Left renal cortex interstitium (tissue), 4 donors: ENCODE data around the gene PCDHB16. TPM values are rescaled to one million over a fixed set of nuclear protein-coding genes. Genes with fewer than 3 reads are reported as not detected.
"Not testable (repeated sequence)": the region's sequence is repeated elsewhere in the genome, so short reads cannot be mapped to it uniquely, and the experiment has no call there.

Source experiments
- DNase-seq, 4 donors: peaks; one replicate each; pipeline ENCODE4 v3.0.0-alpha.2; 2013; ENCODE audit warnings: low read depth in 4 of 4, low spot score in 2 of 4, missing footprints in 1 of 4
- polyA plus RNA-seq, 4 donors: library from polyadenylated mRNA; unstranded; fragments of 120-200 nt; gene quantifications; one replicate each; pipeline ENCODE4 v1.2.1, GENCODE V29; 2013; ENCODE audit not compliant: insufficient read length in 4 of 4

PCDHB16 gene
- polyA plus RNA-seq, 4 donors = 4.4 to 8.8 (median 7.3) TPM

DNA sequence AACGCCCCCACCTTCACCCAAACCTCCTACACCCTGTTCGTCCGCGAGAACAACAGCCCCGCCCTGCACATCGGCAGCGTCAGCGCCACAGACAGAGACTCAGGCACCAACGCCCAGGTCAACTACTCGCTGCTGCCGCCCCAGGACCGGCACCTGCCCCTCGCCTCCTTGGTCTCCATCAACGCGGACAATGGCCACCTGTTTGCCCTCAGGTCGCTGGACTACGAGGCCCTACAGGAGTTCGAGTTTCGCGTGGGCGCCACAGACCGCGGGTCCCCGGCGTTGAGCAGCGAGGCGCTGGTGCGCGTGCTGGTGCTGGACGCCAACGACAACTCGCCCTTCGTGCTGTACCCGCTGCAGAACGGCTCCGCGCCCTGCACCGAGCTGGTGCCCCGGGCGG, 42.7 kb downstream of the PCDHB16 start:
- not testable (repeated sequence) for DNase-seq

GRCh38 chr5:141225421-141225820, 43.2 kb downstream of the PCDHB16 start:
- DNase-seq = not testable (repeated sequence)

DNA sequence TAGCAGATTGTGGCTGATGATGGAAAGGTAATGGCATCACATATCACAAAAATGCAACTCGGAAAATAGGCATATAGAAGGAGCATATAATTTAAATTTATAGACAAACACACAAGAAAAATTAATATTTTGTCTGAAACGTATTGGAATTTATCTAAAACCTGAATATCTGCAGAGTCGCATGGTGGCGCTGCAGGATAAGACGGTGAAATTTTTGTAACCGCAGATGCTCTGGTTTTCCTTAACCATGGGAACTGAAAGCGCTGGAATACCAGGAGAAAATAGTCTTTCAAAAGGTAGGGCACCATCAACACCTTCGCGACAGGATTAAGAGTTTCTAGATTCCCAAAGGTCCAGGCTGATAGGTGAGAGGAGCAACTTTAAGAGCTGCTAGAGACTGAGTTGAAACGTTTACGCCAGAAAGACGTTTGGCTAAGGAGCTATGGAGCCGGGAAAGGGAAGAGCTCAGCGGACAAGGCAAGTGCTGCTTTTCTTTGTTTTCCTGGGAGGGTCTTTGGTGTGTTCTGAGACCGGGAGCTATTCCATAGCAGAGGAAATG, 52.0 kb downstream of the PCDHB16 start:
- DNase-seq = no peak

Other genes with a start within 250 kb of the PCDHB16 start
- under 1 TPM; 0.49 to 0.69 (median 0.62) TPM for gene PCDHAC2, start 215.9 kb upstream of the PCDHB16 start, polyA plus RNA-seq
- under 1 TPM; 0.08 to 0.10 (median 0.09) TPM for gene PCDHB1, start 131.0 kb upstream of the PCDHB16 start, polyA plus RNA-seq
- gene PCDHB2, start 87.8 kb upstream of the PCDHB16 start, polyA plus RNA-seq = 1 to 10 TPM; 3.9 to 8.5 (median 6.3) TPM
- gene PCDHB3, start 81.9 kb upstream of the PCDHB16 start, polyA plus RNA-seq = 1 to 10 TPM; 3.0 to 4.7 (median 3.5) TPM
- gene PCDHB4, start 60.6 kb upstream of the PCDHB16 start, polyA plus RNA-seq = 1 to 10 TPM; 1.3 to 2.0 (median 2.0) TPM
- gene PCDHB5, start 47.2 kb upstream of the PCDHB16 start, polyA plus RNA-seq = 10 to 100 TPM in 1 of 4 donors, 1 to 10 TPM in 3; 5.2 to 10.2 (median 7.8) TPM
- gene PCDHB6, start 32.3 kb upstream of the PCDHB16 start, polyA plus RNA-seq = 1 to 10 TPM; 2.6 to 4.1 (median 3.2) TPM
- gene PCDHB7, start 9.7 kb upstream of the PCDHB16 start, polyA plus RNA-seq = 1 to 10 TPM; 4.5 to 7.1 (median 5.0) TPM
- 1 to 10 TPM; 1.5 to 4.5 (median 2.8) TPM for gene PCDHB8, start 4.6 kb upstream of the PCDHB16 start, polyA plus RNA-seq
- 1 to 10 TPM; 3.5 to 4.4 (median 4.1) TPM for gene PCDHB9, start 4.8 kb downstream of the PCDHB16 start, polyA plus RNA-seq
- gene PCDHB10, start 10.0 kb downstream of the PCDHB16 start, polyA plus RNA-seq = 1 to 10 TPM; 5.5 to 9.8 (median 6.6) TPM
- gene PCDHB11, start 17.2 kb downstream of the PCDHB16 start, polyA plus RNA-seq = 1 to 10 TPM; 4.9 to 6.0 (median 5.6) TPM
- gene PCDHB12, start 26.3 kb downstream of the PCDHB16 start, polyA plus RNA-seq = 1 to 10 TPM; 4.7 to 6.3 (median 5.5) TPM
- 1 to 10 TPM; 5.0 to 7.6 (median 5.4) TPM for gene PCDHB13, start 31.5 kb downstream of the PCDHB16 start, polyA plus RNA-seq
- gene PCDHB14, start 41.0 kb downstream of the PCDHB16 start, polyA plus RNA-seq = 10 to 100 TPM in 2 of 4 donors, 1 to 10 TPM in 2; 8.8 to 10.2 (median 9.8) TPM
- gene PCDHB15, start 63.0 kb downstream of the PCDHB16 start, polyA plus RNA-seq = 10 to 100 TPM; 11.1 to 16.0 (median 15.0) TPM
- under 1 TPM in 1 of 4 donors, not detected in 3; 0.14 TPM for gene SLC25A2, start 121.7 kb downstream of the PCDHB16 start, polyA plus RNA-seq
- gene TAF7, start 138.4 kb downstream of the PCDHB16 start, polyA plus RNA-seq = 100 to 1,000 TPM; 135 to 190 (median 151) TPM
- gene PCDHGA1, start 148.1 kb downstream of the PCDHB16 start, polyA plus RNA-seq = 1 to 10 TPM in 3 of 4 donors, under 1 TPM in 1; 0.93 to 1.0 (median 1.0) TPM
- 1 to 10 TPM; 4.8 to 8.4 (median 7.6) TPM for gene PCDHGA2, start 156.4 kb downstream of the PCDHB16 start, polyA plus RNA-seq
- gene PCDHGA3, start 161.4 kb downstream of the PCDHB16 start, polyA plus RNA-seq = 1 to 10 TPM; 1.6 to 4.1 (median 3.0) TPM
- gene PCDHGB1, start 167.7 kb downstream of the PCDHB16 start, polyA plus RNA-seq = 1 to 10 TPM; 1.6 to 2.2 (median 1.8) TPM
- gene PCDHGA4, start 172.6 kb downstream of the PCDHB16 start, polyA plus RNA-seq = 1 to 10 TPM; 2.1 to 3.0 (median 2.5) TPM
- 1 to 10 TPM; 3.2 to 4.9 (median 3.8) TPM for gene PCDHGB2, start 177.6 kb downstream of the PCDHB16 start, polyA plus RNA-seq
- 1 to 10 TPM; 2.5 to 3.0 (median 2.8) TPM for gene PCDHGA5, start 181.8 kb downstream of the PCDHB16 start, polyA plus RNA-seq
- gene PCDHGB3, start 187.9 kb downstream of the PCDHB16 start, polyA plus RNA-seq = 1 to 10 TPM; 1.9 to 2.9 (median 2.2) TPM
- gene PCDHGA6, start 191.5 kb downstream of the PCDHB16 start, polyA plus RNA-seq = 1 to 10 TPM; 5.7 to 8.9 (median 7.1) TPM
- gene PCDHGA7, start 200.4 kb downstream of the PCDHB16 start, polyA plus RNA-seq = 1 to 10 TPM; 2.0 to 2.6 (median 2.3) TPM
- gene PCDHGB4, start 205.3 kb downstream of the PCDHB16 start, polyA plus RNA-seq = 1 to 10 TPM; 4.4 to 6.1 (median 5.8) TPM
- gene PCDHGA8, start 210.2 kb downstream of the PCDHB16 start, polyA plus RNA-seq = under 1 TPM; 0.46 to 0.55 (median 0.51) TPM
- gene PCDHGB5, start 215.6 kb downstream of the PCDHB16 start, polyA plus RNA-seq = 10 to 100 TPM in 2 of 4 donors, 1 to 10 TPM in 2; 8.8 to 10.6 (median 10.0) TPM
- 1 to 10 TPM; 5.0 to 6.4 (median 5.3) TPM for gene PCDHGA9, start 220.4 kb downstream of the PCDHB16 start, polyA plus RNA-seq
- gene PCDHGB6, start 225.6 kb downstream of the PCDHB16 start, polyA plus RNA-seq = 1 to 10 TPM; 6.3 to 7.9 (median 7.4) TPM
- 1 to 10 TPM; 3.1 to 3.8 (median 3.6) TPM for gene PCDHGA10, start 230.6 kb downstream of the PCDHB16 start, polyA plus RNA-seq
- 10 to 100 TPM; 14.0 to 17.5 (median 14.3) TPM for gene PCDHGB7, start 235.3 kb downstream of the PCDHB16 start, polyA plus RNA-seq
- gene PCDHGA11, start 238.7 kb downstream of the PCDHB16 start, polyA plus RNA-seq = 1 to 10 TPM; 4.6 to 5.6 (median 5.1) TPM
- 1 to 10 TPM; 1.1 to 2.4 (median 1.5) TPM for gene PCDHGA12, start 248.1 kb downstream of the PCDHB16 start, polyA plus RNA-seq